Uterus (tissue), 4 donors: Measurements from ENCODE around the gene PRR33. TPM values are rescaled to one million over a fixed set of nuclear protein-coding genes. Genes with fewer than 3 reads are reported as not detected.
"Not testable (repeated sequence)": the region's sequence is repeated elsewhere in the genome, so short reads cannot be mapped to it uniquely, and the experiment has no call there.

Experiments used
- DNase-seq, 2 donors: peaks; one replicate each; pipeline ENCODE4 v3.0.0-alpha.2; 2019 to 2020
- H3K27ac ChIP-seq, 2 donors: fragments of 200-600 bp; sonication (generic); 1 replicate in 1 of 2; 2 replicates in 1 of 2; pipeline ENCODE4 v1.5.1; 2016 to 2018
- H3K27me3 ChIP-seq, 2 donors: fragments of 200-600 bp; sonication (generic); one replicate each; pipeline ENCODE4 v1.5.1; 2018 to 2019; ENCODE audit warnings: control low read depth in 1 of 2
- H3K36me3 ChIP-seq, 2 donors: fragments of 200-600 bp; sonication (generic); one replicate each; pipeline ENCODE4 v1.5.1; 2019; ENCODE audit warnings: control low read depth in 1 of 2
- H3K4me1 ChIP-seq, 2 donors: fragments of 200-600 bp; sonication (generic); one replicate each; pipeline ENCODE4 v1.5.1; 2018 to 2019; ENCODE audit warnings: control low read depth in 1 of 2
- H3K4me3 ChIP-seq, 2 donors: fragments of 200-600 bp; sonication (generic); 1 replicate in 1 of 2; 2 replicates in 1 of 2; pipeline ENCODE4 v1.5.1; 2018 to 2019; ENCODE audit warnings: mild to moderate bottlenecking in 1 of 2
- H3K9me3 ChIP-seq, 2 donors: fragments of 200-600 bp; sonication (generic); one replicate each; pipeline ENCODE4 v1.5.1; 2019; ENCODE audit warnings: control low read depth in 1 of 2
- CTCF ChIP-seq, 4 experiments: fragments of 200-600 bp in 2 of 4; fragments of 450-650 bp in 2 of 4; sonication (generic) in 2 of 4; IDR thresholded peaks; one replicate each; pipeline ENCODE4 v1.5.1; 2016 to 2019; ENCODE audit warnings: antibody characterized with exemption in 4 of 4, mild to moderate bottlenecking in 2 of 4, moderate library complexity in 1 of 4
- POLR2A ChIP-seq, 2 donors: fragments of 450-650 bp; IDR thresholded peaks; one replicate each; pipeline ENCODE4 v1.6.1; 2016; ENCODE audit warnings: antibody characterized with exemption in 2 of 2, mild to moderate bottlenecking in 1 of 2, moderate library complexity in 1 of 2
- intact Hi-C: fragments of 100-400 bp; cut with DNase I; formaldehyde crosslinking; loops from one replicate; pipeline ENCODE4 v1.15.1; 2023; ENCODE audit warnings: low total_unique reads
- total RNA-seq, 4 donors: library from RNA; depleted of rRNA in 3 of 4; stranded (reverse); fragments of >200 nt in 3 of 4; gene quantifications; one replicate each; pipeline versions ENCODE4 v1.1.0 to v1.2.4, GENCODE V29; 2014 to 2023
- donor health status: DM: yes; HTN: yes; CAD: no.

PRR33 gene
- total RNA-seq, 4 donors from 2014 or later: not detected

GRCh38 chr11:1887451-1888346, 4.0 kb downstream of the PRR33 start:
- TF ChIP-seq CTCF (IDR thresholded peaks at IDR 0.05) (no peak), POLR2A (IDR thresholded peaks at IDR 0.05) (no peak)
- Histone ChIP-seq H3K36me3 (no peaks in the 10 kb centered on the region), H3K4me1 (no peaks in the 10 kb centered on the region), H3K9me3 (no peaks in the 10 kb centered on the region), H3K27ac (peak overlapping the region in 1 of 2 donors; percentile 43), H3K4me3 (no peak overlapping the region), H3K27me3 (no peaks in the 10 kb centered on the region)
- intact Hi-C loops: no loop called here
- no peak for DNase-seq

- H3K9me3 ChIP-seq, H3K27me3 ChIP-seq, H3K4me3 ChIP-seq, H3K27ac ChIP-seq, DNase-seq, intact Hi-C loops, H3K36me3 ChIP-seq, H3K4me1 ChIP-seq: not testable (repeated sequence)
These were observed 5.1 kb downstream of the PRR33 start for GRCh38 chr11:1886551-1886950.

GRCh38 chr11:1884303-1884700, 7.4 kb downstream of the PRR33 start:
- Histone ChIP-seq H3K4me3 (no peak overlapping the region), H3K27ac (no peak overlapping the region), H3K4me1 (peaks cover 0 to 20% of the 10 kb centered on the region in 2 donors), H3K27me3 (no peaks in the 10 kb centered on the region), H3K9me3 (no peaks in the 10 kb centered on the region), H3K36me3 (no peaks in the 10 kb centered on the region)
- DNase-seq: no peak
- no peak for TF ChIP-seq CTCF (IDR thresholded peaks at IDR 0.05)
- TF ChIP-seq POLR2A (IDR thresholded peaks at IDR 0.05): no peak
- intact Hi-C loops: loop anchor here (5.0 kb wide), 1 partner anchor 273 kb away; no protein-coding TSS in a partner anchor

GRCh38 chr11:1883346-1884302, 8.1 kb downstream of the PRR33 start:
- DNase-seq: peak in 1 of 2 donors; percentile 14
- no peak overlapping the region for H3K4me3 ChIP-seq
- peak overlapping the region; percentile 35 to 86 for H3K27ac ChIP-seq
- H3K9me3 ChIP-seq: no peaks in the 10 kb centered on the region
- no peaks in the 10 kb centered on the region for H3K27me3 ChIP-seq
- intact Hi-C loops: loop anchor here (5.0 kb wide), 1 partner anchor 274 kb away; no protein-coding TSS in a partner anchor
- TF ChIP-seq POLR2A (IDR thresholded peaks at IDR 0.05) (no peak), CTCF (IDR thresholded peaks at IDR 0.05) (no peak)
- H3K4me1 ChIP-seq: peaks cover 0 to 20% of the 10 kb centered on the region in 2 donors
- no peaks in the 10 kb centered on the region for H3K36me3 ChIP-seq
